HepG2 (cell line): ENCODE results near the gene KIF27. TPM values are rescaled to one million over a fixed set of nuclear protein-coding genes. Genes with fewer than 3 reads are reported as not detected.

Experiments used
- AFF4 ChIP-seq: sonication (generic); formaldehyde crosslinking; IDR thresholded peaks from 2 replicates; pipeline ENCODE4 v1.4.0; 2020; ENCODE audit warnings: missing genetic modification reagents
- E2F5 ChIP-seq: sonication (generic); formaldehyde crosslinking; conservative IDR thresholded peaks from 2 replicates; pipeline ENCODE4 v1.4.0; 2020; ENCODE audit warnings: missing genetic modification reagents
- ELK4 ChIP-seq: sonication (generic); formaldehyde crosslinking; IDR thresholded peaks from 2 replicates; pipeline ENCODE4 v1.9.0; 2021; ENCODE audit warnings: missing genetic modification reagents, borderline replicate concordance
- GZF1 ChIP-seq: sonication (generic); formaldehyde crosslinking; IDR thresholded peaks from 2 replicates; pipeline ENCODE4 v1.5.1; 2020; ENCODE audit warnings: mild to moderate bottlenecking, missing genetic modification reagents
- HIVEP1 ChIP-seq: sonication (generic); formaldehyde crosslinking; IDR thresholded peaks from 2 replicates; pipeline ENCODE4 v1.4.0; 2020; ENCODE audit warnings: mild to moderate bottlenecking, missing genetic modification reagents
- KDM5A ChIP-seq: fragments of 200-600 bp; sonication (generic); IDR thresholded peaks from 2 replicates; pipeline ENCODE4 v1.7.0; 2018; ENCODE audit warnings: antibody characterized with exemption, mild to moderate bottlenecking, low read length, borderline replicate concordance
- KLF9 ChIP-seq: IDR thresholded peaks from 2 replicates; pipeline ENCODE4 v1.6.1; 2016; ENCODE audit warnings: low read depth
- LCORL ChIP-seq, 2 experiments: fragments of 450-650 bp in 1 of 2; sonication (generic) in 1 of 2; formaldehyde crosslinking in 1 of 2; IDR thresholded peaks; 2 replicates each; pipeline versions ENCODE4 v1.5.0 to v1.6.1; 2017 to 2020; ENCODE audit warnings: antibody characterized with exemption in 1 of 2, missing genetic modification reagents in 1 of 2
- NCOA5 ChIP-seq: sonication (generic); formaldehyde crosslinking; IDR thresholded peaks from 2 replicates; pipeline ENCODE4 v1.4.0; 2020; ENCODE audit warnings: missing genetic modification reagents
- NFYB ChIP-seq: sonication (generic); formaldehyde crosslinking; IDR thresholded peaks from 2 replicates; pipeline ENCODE4 v1.4.0; 2020; ENCODE audit warnings: missing genetic modification reagents
- PATZ1 ChIP-seq: sonication (generic); formaldehyde crosslinking; IDR thresholded peaks from 2 replicates; pipeline ENCODE4 v1.4.0; 2020; ENCODE audit warnings: missing genetic modification reagents
- RFX3 ChIP-seq: IDR thresholded peaks from 2 replicates; pipeline ENCODE4 v1.6.1; 2016; ENCODE audit warnings: missing biosample characterization, missing genetic modification reagents
- RORA ChIP-seq: sonication (generic); formaldehyde crosslinking; IDR thresholded peaks from 2 replicates; pipeline ENCODE4 v1.5.0; 2020; ENCODE audit warnings: mild to moderate bottlenecking, missing genetic modification reagents, moderate library complexity
- SMAD3 ChIP-seq: sonication (generic); formaldehyde crosslinking; IDR thresholded peaks from 2 replicates; pipeline ENCODE4 v1.4.0; 2020; ENCODE audit warnings: missing genetic modification reagents
- TGIF2 ChIP-seq: IDR thresholded peaks from 2 replicates; pipeline ENCODE4 v1.6.1; 2016; ENCODE audit warnings: control low read depth, missing compliant biosample characterization
- XRCC5 ChIP-seq: fragments of 200-400 bp; formaldehyde crosslinking; optimal IDR thresholded peaks from 2 replicates; pipeline ENCODE3; 2017; ENCODE audit warnings: mild to moderate bottlenecking, low read length
- ZNF354B ChIP-seq: sonication (generic); formaldehyde crosslinking; IDR thresholded peaks from 2 replicates; pipeline ENCODE4 v1.8.0; 2022; ENCODE audit warnings: mild to moderate bottlenecking, missing genetic modification reagents
- ZNF607 ChIP-seq: sonication (generic); formaldehyde crosslinking; IDR thresholded peaks from 2 replicates; pipeline ENCODE4 v1.5.1; 2020; ENCODE audit warnings: missing genetic modification reagents, mild to moderate bottlenecking, borderline replicate concordance
- ZNF775 ChIP-seq: sonication (generic); formaldehyde crosslinking; IDR thresholded peaks from 2 replicates; pipeline ENCODE4 v1.4.0; 2020; ENCODE audit warnings: missing genetic modification reagents, mild to moderate bottlenecking, moderate library complexity, borderline replicate concordance
- polyA plus RNA-seq, 8 experiments: library from polyadenylated mRNA; depleted of rRNA in 3 of 8; stranded (reverse) in 7 of 8; unstranded in 1 of 8; fragments of >200 nt; fragmentation: Illumina TruSeq in 4 of 8; extraction: Trizol in 4 of 8; gene quantifications; 2 replicates each; pipeline versions ENCODE4 v1.2.1 to v1.2.3, GENCODE V29; 2011 to 2016; ENCODE audit warnings: low read depth in 4 of 8, missing spikeins in 1 of 8, mixed read lengths in 1 of 8; ENCODE audit not compliant: insufficient read depth in 1 of 8
- total RNA-seq, 5 experiments: library from RNA; depleted of rRNA; stranded (reverse); fragments of >200 nt; fragmentation: Illumina TruSeq; extraction: Trizol; gene quantifications; 2 replicates each; pipeline ENCODE4 v1.2.3, GENCODE V29; 2016; ENCODE audit warnings: low read depth in 1 of 5

Gene KIF27
- total and polyA plus RNA-seq, 2 of the 13 experiments (the other 11 are each of a cell fraction or from before 2014, with no cell fraction given) = 0.95 to 4.1 TPM

GRCh38 chr9:83956436-83957247 lies 35.4 kb upstream of the KIF27 start (continued):
- TF ChIP-seq ZNF354B (CRISPR knock-in tag) (peak; percentile 49; the same call in 1 of the 2 replicates), TGIF2 (CRISPR knock-in tag) (0 out of 2 replicates have a peak, but pooled peaks have one; percentile 28), LCORL (IDR thresholded peaks at IDR 0.05) (peak; percentile 60; the same call in 1 of the 2 replicates), LCORL (CRISPR knock-in tag; IDR thresholded peaks at IDR 0.05) (peak; percentile 91), NFYB (CRISPR knock-in tag) (0 out of 2 replicates have a peak, but pooled peaks have one; percentile 18), RFX3 (CRISPR knock-in tag) (no peak; the same call in 1 of the 2 replicates), SMAD3 (CRISPR knock-in tag) (peak; percentile 68), KDM5A (peak; percentile 55; the same call in 1 of the 2 replicates), ZNF607 (CRISPR knock-in tag) (0 out of 2 replicates have a peak, but pooled peaks have one; percentile 67), RORA (CRISPR knock-in tag) (no peak), ZNF775 (CRISPR knock-in tag) (0 out of 2 replicates have a peak, but pooled peaks have one; percentile 42), E2F5 (CRISPR knock-in tag) (peak; percentile 61; the same call in 1 of the 2 replicates), NCOA5 (CRISPR knock-in tag) (no peak), AFF4 (no peak), PATZ1 (CRISPR knock-in tag) (peak; percentile 26), KLF9 (CRISPR knock-in tag) (peak; percentile 86), GZF1 (CRISPR knock-in tag) (peak; percentile 87), HIVEP1 (peak; percentile 63), XRCC5 (peak; percentile 40), ELK4 (0 out of 2 replicates have a peak, but pooled peaks have one; percentile 66)
